Measurements from ENCODE around the gene GSN.

The GSN gene

GRCh38 chr9:121267689-121268597 is at the start of gene GSN:
TSS of gene GSN (plus strand) at chr9:121268162. CDS start at chr9:121301972, 33,810 bp downstream.
- peak in 1 of 3 experiments; percentile 50 for DNase-seq (ENCODE audit: low read depth in 3 of 3)

GRCh38 chr9:121218357-121219027 is 49.5 kb upstream of the GSN start:
- DNase-seq (ENCODE audit: low read depth in 3 of 3), result no peak

GRCh38 chr9:121219530-121219929 is 48.4 kb upstream of the GSN start:
- no peak for DNase-seq (ENCODE audit: low read depth in 3 of 3)

GRCh38 chr9:121220996-121221663 is 46.8 kb upstream of the GSN start:
- no peak for DNase-seq (ENCODE audit: low read depth in 3 of 3)

GRCh38 chr9:121221664-121222055 is 46.3 kb upstream of the GSN start:
- no peak for DNase-seq (ENCODE audit: low read depth in 3 of 3)

GRCh38 chr9:121222524-121223171 is 45.3 kb upstream of the GSN start:
- DNase-seq (ENCODE audit: low read depth in 3 of 3), result no peak

GRCh38 chr9:121225240-121225639 is 42.7 kb upstream of the GSN start:
- no peak for DNase-seq (ENCODE audit: low read depth in 3 of 3)

- DNase-seq (ENCODE audit: low read depth in 3 of 3), result no peak
Observed at GRCh38 chr9:121226175-121226574, 41.8 kb upstream of the GSN start.

- no peak for DNase-seq (ENCODE audit: low read depth in 3 of 3)
Observed at GRCh38 chr9:121227862-121228261, 40.1 kb upstream of the GSN start.

- no peak for DNase-seq (ENCODE audit: low read depth in 3 of 3)
Observed at GRCh38 chr9:121230256-121230655, 37.7 kb upstream of the GSN start.

- no peak for DNase-seq (ENCODE audit: low read depth in 3 of 3)
Observed at GRCh38 chr9:121232251-121232650, 35.7 kb upstream of the GSN start.

GRCh38 chr9:121233906-121234831 is 33.8 kb upstream of the GSN start:
- DNase-seq (ENCODE audit: low read depth in 3 of 3), result no peak

GRCh38 chr9:121234832-121235161 is 33.2 kb upstream of the GSN start:
- no peak for DNase-seq (ENCODE audit: low read depth in 3 of 3)

GRCh38 chr9:121235512-121235911 is 32.5 kb upstream of the GSN start:
- DNase-seq (ENCODE audit: low read depth in 3 of 3), result no peak

- DNase-seq (ENCODE audit: low read depth in 3 of 3), result no peak
Observed at GRCh38 chr9:121237916-121238315, 30.0 kb upstream of the GSN start.

- no peak for DNase-seq (ENCODE audit: low read depth in 3 of 3)
Observed at GRCh38 chr9:121239071-121239470, 28.9 kb upstream of the GSN start.

GRCh38 chr9:121239851-121240250 is 28.1 kb upstream of the GSN start:
- DNase-seq (ENCODE audit: low read depth in 3 of 3), result no peak

- DNase-seq (ENCODE audit: low read depth in 3 of 3), result no peak
Observed at GRCh38 chr9:121240472-121241135, 27.4 kb upstream of the GSN start.

- DNase-seq (ENCODE audit: low read depth in 3 of 3), result no peak
Observed at GRCh38 chr9:121242219-121242958, 25.6 kb upstream of the GSN start.

GRCh38 chr9:121242959-121243346 is 25.0 kb upstream of the GSN start:
- no peak for DNase-seq (ENCODE audit: low read depth in 3 of 3)
